Kidney capillary endothelial cell (primary cell): ENCODE results near the gene IBTK.
A peak's percentile ranks its signal among the peaks of the same experiment; 100 is the strongest.
"Not testable (repeated sequence)": the region's sequence is repeated elsewhere in the genome, so short reads cannot be mapped to it uniquely, and the experiment has no call there.

Source experiments
- DNase-seq: peaks from one replicate; pipeline ENCODE4 v3.0.0-alpha.2; 2018; ENCODE audit warnings: low spot score

IBTK gene

DNA sequence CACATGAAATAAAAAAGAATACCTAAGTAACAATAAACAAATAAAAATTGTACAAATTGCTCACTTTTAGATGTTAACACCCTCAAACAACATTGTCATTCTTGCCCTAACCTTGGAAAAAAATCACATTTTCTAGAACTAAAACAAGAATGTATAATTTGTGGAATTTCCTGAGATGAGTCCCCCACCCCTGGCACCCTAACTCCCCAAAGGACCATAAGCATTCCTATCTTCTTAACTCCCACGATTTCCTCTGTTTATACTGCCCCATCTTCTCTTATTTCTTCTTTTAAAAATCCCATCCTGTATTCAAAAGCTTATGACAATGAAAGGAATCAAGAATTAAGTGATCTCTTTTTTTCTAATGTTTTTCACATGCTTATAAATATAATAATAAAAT is 70.9 kb downstream of the IBTK start:
- DNase-seq: no peak

DNA sequence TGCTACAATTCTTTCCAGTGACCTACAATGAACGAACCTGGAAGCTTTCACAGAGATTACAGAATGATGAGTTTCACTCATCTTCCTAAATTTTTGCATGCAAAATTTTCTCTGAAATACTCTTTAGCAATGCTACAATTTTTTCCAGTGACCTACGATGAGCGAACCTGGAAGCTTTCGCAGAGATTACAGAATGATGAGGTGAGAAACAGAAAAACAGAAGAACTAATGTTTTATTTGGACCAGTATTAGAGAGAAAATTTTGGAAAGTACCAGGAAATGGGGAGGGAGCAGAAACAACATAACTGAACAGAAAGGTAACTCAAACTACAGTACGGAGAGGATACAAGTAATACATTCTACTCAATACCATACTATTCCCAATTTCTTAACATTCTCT is 75.0 kb downstream of the IBTK start:
- no peak for DNase-seq

DNA sequence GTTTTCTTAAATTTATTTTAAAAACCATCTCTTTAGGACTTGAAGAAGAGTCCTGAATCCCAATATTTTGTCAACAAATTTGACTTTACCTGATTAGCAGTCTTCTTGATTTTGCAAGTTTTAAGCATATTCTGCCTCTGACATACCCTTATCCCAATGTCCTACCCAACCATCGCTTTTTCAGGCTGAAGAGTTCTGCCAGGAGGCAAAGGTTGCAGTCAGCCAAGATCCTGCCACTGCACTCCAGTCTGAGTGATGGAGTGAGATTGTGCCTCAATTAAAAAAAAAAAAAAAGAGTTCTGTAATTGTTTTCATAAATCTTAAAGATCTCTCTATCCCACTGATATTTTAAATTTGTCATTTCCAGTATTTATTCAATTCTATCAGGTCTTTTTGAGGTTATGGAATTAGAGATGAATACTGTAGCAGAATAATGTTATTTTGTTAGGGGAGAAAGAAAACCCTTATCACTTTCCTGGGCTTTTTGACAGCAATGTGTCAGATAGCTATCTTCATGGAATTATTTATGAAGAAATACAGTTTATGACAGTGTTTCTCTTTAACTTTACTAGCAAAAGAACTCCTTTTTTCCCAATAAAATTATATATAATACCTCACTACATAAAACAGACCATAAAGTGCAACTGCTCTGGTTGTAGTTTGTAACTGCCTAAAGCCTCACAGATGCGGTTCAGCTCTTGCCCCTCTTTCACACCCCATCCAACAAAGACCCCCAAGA is 78.2 kb downstream of the IBTK start:
- DNase-seq: no peak

DNA sequence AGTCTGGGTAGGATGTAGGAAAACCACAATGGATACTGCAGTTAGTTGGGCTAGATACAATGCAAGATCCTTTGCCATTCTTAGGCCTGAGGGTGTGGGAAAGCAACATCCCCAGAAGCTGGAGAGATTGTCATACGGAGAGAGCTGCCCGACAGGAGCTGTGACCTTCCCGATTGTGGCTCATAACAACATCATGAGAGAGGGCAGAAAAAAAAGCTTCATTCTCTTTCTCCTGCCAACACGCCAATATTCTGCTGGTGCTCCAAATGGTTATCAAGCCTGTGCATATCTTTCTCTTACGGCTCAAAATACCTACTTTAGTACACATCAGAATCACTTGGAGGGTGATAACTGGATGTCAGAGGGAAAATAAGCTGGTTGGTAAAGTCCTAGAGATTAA is 81.1 kb downstream of the IBTK start:
- no peak for DNase-seq

DNA sequence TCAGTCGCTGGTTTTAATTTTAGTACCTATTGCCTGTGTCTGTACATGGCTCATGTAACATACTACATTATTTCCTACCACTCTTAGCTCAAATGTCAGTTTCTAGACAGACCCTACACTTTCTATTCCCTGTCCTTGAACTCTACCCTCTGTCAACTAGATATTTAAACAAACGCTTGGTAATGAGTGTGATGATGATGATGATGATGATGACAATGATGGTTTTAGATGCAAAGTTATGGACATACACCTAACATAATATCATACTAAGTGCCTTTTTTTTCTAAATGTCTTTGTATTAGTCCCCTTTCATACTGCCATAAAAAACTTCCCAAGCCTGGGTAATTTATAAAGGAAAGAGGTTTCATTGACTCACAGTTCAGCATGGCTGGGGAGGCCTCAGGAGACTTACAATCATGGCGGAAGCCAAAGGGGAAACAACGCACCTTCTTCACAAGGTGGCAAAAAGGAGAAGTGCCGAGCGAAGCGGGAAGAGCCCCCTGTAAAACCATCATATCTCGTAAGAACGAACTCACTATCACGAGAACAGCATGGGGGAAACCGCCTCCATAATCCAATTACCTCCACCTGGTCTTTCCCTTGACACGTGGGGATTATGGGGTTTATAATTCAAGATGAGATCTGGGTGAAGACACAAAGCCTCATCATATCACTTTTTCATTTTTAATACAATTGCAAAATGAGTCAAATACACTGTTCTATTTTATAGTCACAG is 87.1 kb downstream of the IBTK start:
- DNase-seq: no peak

DNA sequence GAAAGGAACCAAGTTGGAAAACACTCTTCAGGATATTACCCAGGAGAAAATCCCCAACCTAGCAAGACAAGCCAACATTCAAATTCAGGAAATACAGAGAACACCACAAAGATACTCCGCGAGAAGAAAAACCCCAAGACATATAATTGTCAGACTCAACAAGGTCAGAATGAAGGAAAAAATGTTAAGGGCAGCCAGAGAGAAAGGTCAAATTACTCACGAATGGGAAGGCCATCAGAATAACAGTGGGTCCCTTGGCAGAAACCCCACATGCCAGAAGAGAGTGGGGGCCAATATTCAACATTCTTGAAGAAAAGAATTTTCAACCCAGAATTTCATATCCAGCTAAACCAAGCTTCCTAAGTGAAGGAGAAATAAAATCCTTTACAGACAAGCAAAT is 94.8 kb downstream of the IBTK start:
- not testable (repeated sequence) for DNase-seq

DNA sequence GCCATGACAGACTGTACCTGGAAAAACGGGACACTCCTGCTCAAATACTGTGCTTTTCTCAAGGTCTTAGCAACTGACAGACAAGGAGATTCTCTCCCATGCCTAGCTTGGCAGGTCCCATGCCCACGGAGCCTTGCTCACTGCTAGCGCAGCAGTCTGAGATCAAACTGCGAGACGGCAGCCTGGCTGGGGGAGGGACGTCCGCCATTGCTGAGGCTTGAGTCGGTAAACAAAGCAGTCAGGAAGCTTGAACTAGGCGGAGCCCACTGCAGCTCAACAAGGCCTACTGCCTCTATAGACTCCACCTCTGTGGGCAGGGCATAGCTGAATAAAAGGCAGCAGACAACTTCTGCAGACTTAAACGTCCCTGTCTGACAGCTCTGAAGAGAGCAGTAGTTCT is 96.4 kb downstream of the IBTK start:
- not testable (repeated sequence) for DNase-seq

DNA sequence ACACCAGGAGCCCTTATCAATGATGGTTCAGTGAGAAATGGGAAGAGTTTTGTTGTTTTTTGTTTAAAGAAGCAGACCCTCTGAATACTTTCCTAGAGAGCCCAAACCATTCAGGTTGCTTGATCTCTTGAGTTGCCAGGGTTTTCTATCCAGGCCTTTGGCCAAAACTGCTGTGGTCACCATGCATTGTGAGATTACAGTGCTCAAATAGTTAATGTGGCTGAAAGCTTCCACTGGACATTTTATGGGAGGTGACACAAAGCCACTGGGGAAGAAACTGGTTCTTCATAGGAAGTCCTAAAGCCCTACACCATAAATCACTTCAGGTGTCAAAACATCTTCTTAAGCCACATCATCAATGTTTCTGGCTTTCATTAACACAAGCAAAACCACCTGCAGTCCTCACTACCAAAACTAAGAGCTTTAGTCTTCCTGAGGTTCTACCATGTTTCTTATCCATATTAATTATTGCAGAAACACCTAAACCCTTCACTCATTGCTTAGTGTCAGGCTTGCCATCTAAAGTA is 101.6 kb downstream of the IBTK start:
- DNase-seq: no peak

DNA sequence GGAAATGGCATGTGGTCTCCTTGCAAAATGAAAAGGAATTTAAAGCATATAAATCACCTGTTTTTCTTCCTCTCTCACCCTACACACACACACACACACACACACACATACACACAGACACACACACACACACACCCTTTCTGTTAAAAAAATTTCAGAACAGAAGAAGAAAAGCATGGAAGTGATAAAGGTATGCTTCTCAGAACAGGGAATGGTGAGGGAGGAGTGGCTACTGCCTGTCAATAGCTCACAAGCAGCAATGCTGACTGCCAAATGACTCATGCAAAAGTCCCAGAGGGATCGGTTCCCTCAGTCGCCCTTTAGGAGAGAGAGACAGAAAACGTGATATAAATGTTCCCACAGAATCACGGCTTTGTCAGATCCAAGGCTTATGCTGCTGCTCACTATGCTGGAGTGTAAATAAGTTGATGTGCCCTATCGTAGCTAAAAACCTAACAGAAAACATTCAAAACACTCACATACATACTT is 102.6 kb downstream of the IBTK start:
- DNase-seq: peak; percentile 63

DNA sequence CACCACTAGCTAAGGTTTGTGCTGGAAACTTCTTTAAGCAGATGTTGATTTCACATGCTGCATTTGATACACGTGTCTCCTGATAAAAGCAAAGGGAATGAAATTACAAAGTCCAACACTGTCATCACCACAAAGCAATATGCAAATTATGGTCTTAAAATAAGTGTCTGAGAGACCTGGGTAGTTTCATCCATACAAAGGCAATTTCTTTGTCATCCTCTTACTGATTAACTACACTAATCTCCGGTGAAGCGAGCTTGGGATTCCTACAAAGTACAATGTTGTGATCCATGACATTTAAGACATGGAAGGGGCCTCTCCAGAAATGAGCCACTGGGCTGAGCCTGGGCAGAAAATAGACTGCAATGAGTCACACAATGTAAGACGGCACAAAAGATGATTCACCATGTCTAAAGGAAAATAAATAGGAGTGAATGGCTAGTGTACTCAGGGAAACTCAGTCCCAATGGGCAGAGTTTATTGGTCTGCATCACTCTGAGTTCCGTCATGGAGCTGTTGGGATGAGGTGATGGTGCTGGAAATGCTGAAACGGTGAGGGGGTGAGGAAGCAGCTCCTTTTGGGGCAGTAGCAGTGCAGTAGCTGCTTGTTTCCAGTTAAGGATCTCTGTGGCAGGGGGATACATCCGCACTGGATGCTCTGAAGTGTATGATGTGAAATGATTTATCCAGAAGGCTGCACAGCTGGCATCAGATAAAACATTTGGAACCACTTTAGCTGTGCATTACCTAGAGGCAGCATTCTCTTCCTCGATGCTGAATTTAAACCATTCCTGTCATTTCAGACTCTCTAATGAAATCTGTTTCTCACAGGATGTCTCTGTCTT is 103.3 kb downstream of the IBTK start:
- peak; percentile 94 for DNase-seq

DNA sequence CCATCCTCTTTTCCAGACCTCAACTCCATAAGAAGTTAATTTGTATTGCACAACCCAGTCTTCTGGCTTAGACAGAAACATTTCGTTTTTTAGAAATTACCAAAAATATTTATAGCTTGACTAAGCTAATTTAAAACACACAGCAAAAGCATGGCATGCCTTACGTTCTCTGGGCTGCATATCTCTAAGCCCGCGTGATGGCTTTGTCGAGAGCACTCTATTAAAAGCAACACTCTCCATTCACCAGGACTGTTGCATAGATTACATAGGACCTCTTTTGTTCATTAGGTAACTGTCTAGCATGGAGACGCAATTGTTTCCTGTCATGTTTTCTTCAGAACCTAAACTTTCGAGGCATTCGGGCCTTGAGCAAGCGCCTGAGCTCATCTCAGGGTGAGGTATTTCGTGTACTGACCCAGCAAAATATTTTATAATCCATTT is 104.5 kb downstream of the IBTK start:
- no peak for DNase-seq

DNA sequence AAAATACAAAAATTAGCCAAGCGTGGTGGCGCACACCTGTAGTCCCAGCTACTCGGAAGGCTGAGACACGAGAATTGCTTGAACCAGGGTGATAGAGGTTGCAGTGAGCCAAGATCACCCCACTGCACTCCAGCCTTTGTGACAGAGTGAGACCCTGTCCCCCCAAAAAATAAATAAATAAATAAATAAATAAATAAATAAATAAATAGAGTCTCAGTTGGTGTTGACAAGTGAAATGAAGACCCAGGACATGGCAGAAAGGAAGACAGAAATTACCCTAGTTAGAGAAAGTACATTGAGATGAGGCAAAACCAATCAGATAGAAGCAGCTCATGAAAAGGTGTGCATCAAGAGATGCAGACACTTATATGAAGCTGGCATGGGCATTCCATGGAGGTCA is 105.0 kb downstream of the IBTK start:
- no peak for DNase-seq

DNA sequence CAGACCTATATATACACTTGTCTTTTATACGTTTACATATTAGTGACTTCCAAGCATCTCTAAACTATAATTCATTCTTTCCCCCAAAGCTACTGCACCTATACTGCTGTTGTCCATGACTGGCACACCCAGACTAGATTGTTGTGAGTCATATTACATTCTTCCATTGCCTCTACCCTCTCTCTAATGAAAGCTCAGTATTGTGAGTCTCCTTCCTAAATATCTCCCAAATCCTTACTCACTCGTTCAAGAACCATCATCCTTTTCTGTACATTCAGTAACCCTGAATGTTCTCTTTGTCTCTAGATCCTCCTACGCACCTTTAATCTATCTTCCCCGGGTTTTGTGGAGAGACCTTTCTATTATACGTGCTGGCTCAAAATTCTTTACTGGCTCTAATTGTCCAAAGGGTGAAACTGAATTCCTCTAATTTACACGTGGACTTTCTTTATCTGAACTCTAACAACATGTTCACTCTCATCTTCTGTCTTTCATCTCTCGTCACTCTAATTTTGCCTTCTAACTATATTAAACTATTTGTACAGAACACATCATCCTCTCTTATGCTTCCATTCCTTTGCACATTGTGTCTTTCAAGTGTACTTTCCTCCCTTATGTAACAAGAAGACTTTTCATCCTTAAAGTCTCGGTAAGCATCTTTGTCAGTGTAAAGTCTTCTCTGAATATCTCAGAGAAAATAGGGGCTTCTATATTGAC is 109.3 kb downstream of the IBTK start:
- DNase-seq: no peak

DNA sequence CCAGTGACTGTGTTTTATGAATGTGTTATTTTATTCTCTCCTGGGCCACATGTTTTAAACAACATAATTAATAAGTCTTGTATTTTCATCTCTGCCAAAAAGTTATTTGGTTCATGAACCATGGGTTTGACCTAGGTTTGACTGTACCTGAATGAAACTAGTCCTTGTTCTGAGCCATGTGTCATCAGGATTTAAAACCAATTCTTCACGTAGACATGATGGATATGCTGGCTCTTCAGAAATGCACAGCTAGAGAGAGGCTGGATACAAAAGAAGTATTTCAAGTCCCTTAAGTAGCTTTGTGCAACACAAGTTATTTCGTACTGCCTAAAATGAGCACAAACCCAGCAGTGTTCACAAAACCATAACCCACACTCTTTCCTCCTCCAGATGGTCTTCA is 116.1 kb downstream of the IBTK start:
- DNase-seq: no peak

DNA sequence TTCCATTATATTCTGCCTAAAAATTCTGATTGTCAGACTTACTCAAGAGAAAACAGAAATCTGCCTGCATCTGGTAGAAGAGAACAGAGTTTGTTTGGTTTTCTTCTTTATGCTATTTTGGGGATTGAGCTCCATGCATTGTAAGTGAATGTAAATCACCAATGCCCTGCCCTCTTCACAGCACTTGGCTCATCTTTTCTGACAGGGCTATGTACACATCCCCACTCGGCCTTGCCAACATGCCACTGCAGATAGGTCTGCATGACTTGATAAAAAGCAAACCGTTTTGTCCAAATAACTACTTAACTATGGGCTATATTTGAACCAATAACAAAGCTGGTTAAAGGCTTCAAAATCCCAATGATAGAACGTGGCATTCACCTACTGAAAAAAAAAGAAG is 117.7 kb downstream of the IBTK start:
- no peak for DNase-seq

DNA sequence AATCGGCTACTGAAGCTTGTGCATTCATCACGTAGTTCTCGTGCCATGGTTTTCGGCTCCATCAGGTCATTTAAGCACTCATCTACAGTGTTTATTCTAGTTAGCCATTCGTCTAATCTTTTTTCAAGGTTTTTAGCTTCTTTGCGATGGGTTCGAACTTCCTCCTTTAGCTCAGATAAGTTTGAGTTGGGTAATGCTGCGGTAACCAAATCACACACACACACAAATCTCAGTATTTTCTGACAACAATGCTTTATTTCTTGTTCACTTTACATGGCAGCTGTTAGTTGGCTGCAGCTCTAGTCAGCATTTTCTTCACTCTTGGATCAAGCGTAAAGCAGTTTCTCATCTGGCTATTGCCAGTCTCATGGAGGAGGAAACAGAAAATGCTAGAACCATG is 118.6 kb downstream of the IBTK start:
- not testable (repeated sequence) for DNase-seq

DNA sequence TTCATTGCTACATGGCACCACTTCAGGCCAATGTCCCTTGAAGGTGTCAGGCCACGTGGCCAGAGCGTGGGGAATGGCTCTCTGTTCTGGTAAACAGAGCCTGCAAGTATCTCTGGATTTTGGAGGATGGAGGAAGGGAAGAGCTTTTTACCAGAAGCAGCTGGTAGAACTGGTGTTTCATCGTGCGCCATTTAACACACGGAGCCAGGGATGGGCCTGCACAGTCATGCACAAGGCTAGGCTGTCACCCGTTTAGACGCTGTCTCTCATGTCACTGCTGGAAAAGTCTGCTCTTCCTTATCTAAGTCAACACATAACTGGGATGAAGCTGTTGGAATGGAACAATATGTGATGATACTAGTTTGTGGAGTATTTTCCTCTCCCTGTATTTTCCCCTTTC is 123.9 kb downstream of the IBTK start:
- no peak for DNase-seq
